Neutrophil (primary cell): ENCODE measurements around the gene DENND1B.

Experiments
- H3K27ac ChIP-seq: fragments of 200-600 bp; sonication (generic); 2 replicates; pipeline ENCODE4 v1.5.1; 2016; ENCODE audit warnings: mild to moderate bottlenecking, moderate library complexity
- H3K27me3 ChIP-seq: fragments of 200-600 bp; sonication (generic); 2 replicates; pipeline ENCODE4 v1.6.0; 2016; ENCODE audit warnings: mild to moderate bottlenecking
- H3K36me3 ChIP-seq: fragments of 200-600 bp; sonication (generic); 2 replicates; pipeline ENCODE4 v1.5.1; 2017
- H3K4me1 ChIP-seq, 2 experiments: fragments of 200-600 bp in 1 of 2; sonication (generic) in 1 of 2; 1 replicate in 1 of 2; 2 replicates in 1 of 2; pipeline versions ENCODE4 v1.5.1 to v1.6.1; 2013 to 2016; ENCODE audit warnings: low read depth in 1 of 2, low read length in 1 of 2, mild to moderate bottlenecking in 1 of 2, moderate library complexity in 1 of 2; ENCODE audit not compliant: control insufficient read depth in 1 of 2, insufficient read depth in 1 of 2
- H3K4me3 ChIP-seq, 2 experiments: fragments of 200-600 bp in 1 of 2; sonication (generic) in 1 of 2; 1 replicate in 1 of 2; 2 replicates in 1 of 2; pipeline ENCODE4 v1.5.1; 2013 to 2016; ENCODE audit warnings: low read depth in 1 of 2, low read length in 1 of 2, mild to moderate bottlenecking in 1 of 2, moderate library complexity in 1 of 2
- H3K9me3 ChIP-seq: fragments of 200-600 bp; sonication (generic); 2 replicates; pipeline ENCODE4 v1.5.1; 2016
- CTCF ChIP-seq: fragments of 200-600 bp; sonication (generic); IDR thresholded peaks from 2 replicates; pipeline ENCODE4 v1.5.1; 2016; ENCODE audit warnings: antibody characterized with exemption

The DENND1B gene

GRCh38 chr1:197680311-197680710 lies 95.0 kb downstream of the DENND1B start:
- TF ChIP-seq CTCF, result no peak
- Histone ChIP-seq H3K4me1 (peaks cover 11 to 30% of the 10 kb centered on the region in 2 experiments), H3K27ac (no peak overlapping the region), H3K4me3 (no peak overlapping the region), H3K27me3 (no peaks in the 10 kb centered on the region), H3K36me3 (no peaks in the 10 kb centered on the region), H3K9me3 (no peaks in the 10 kb centered on the region)

GRCh38 chr1:197677752-197678295 lies 97.5 kb downstream of the DENND1B start:
- Histone ChIP-seq H3K27me3 (no peaks in the 10 kb centered on the region), H3K27ac (no peak overlapping the region), H3K4me1 (peaks cover 9 to 27% of the 10 kb centered on the region in 2 experiments), H3K36me3 (no peaks in the 10 kb centered on the region), H3K9me3 (no peaks in the 10 kb centered on the region), H3K4me3 (no peak overlapping the region)
- TF ChIP-seq CTCF, result no peak

GRCh38 chr1:197677313-197677712 lies 98.0 kb downstream of the DENND1B start:
- Histone ChIP-seq H3K9me3 (no peaks in the 10 kb centered on the region), H3K27me3 (no peaks in the 10 kb centered on the region), H3K4me3 (no peak overlapping the region), H3K4me1 (peaks cover 4 to 22% of the 10 kb centered on the region in 2 experiments), H3K27ac (no peak overlapping the region), H3K36me3 (no peaks in the 10 kb centered on the region)
- TF ChIP-seq CTCF, result no peak

DNA sequence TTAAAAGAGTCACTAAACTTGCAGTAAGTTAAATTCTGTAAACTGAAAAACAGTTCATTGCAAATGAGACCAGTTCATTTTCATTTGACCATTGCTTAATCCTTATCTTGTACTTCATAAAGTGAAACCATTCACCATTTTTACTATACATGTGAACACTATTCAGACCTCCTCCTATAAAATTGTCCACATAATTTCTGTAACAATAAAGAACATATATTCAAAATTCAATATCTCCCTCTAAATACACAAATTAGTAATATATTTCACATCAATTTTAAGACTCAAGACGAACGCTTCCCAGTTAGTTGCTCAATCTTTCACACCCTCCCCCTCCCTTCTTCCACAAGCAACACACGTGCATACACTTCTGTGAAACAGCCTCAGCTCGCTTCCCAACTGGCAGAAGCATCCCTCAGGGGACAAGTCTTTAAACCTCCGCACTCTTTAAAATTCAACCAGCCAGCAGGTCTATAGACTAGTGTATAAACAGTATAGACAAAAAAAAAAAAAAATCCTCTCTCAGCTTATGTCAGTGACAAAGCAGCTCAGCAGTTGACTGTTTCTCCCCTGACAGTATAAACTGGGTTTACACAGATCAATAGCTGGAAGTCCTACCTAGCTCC lies 99.6 kb downstream of the DENND1B start:
- no peak overlapping the region for H3K27ac ChIP-seq
- peaks cover 4 to 8% of the 10 kb centered on the region in 2 experiments for H3K4me1 ChIP-seq
- no peak overlapping the region for H3K4me3 ChIP-seq
- TF ChIP-seq CTCF, result no peak
- no peaks in the 10 kb centered on the region for H3K9me3 ChIP-seq
- no peaks in the 10 kb centered on the region for H3K36me3 ChIP-seq
- no peaks in the 10 kb centered on the region for H3K27me3 ChIP-seq

GRCh38 chr1:197674286-197674685 lies 101.0 kb downstream of the DENND1B start:
- Histone ChIP-seq H3K36me3 (no peaks in the 10 kb centered on the region), H3K27ac (no peak overlapping the region), H3K27me3 (no peaks in the 10 kb centered on the region), H3K4me3 (no peak overlapping the region), H3K9me3 (no peaks in the 10 kb centered on the region), H3K4me1 (peaks cover 4 to 8% of the 10 kb centered on the region in 2 experiments)
- no peak for TF ChIP-seq CTCF
